GM18520 (cell line): Measurements from ENCODE around the gene PNMA3.
"Not testable (repeated sequence)": the region's sequence is repeated elsewhere in the genome, so short reads cannot be mapped to it uniquely, and the experiment has no call there.

ENCODE experiments used
- ATAC-seq: cut with Tn5 transposase; IDR thresholded peaks from one replicate; pipeline ENCODE4 v1.9.1; 2021; ENCODE audit not compliant: unreplicated experiment

PNMA3 gene

DNA sequence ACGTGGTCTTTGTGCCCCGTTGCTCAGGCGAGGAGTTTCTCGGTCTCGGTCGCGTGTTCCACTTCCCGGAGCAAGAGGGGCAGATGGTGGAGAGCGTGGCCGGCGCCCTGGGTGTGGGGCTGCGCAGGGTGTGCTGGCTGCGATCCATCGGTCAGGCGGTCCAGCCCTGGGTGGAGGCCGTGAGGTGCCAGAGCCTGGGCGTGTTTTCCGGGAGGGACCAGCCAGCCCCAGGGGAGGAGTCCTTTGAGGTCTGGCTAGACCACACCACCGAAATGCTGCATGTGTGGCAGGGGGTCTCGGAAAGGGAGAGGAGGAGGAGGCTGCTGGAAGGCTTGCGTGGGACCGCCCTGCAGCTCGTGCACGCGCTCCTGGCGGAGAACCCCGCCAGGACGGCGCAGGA is 17.1 kb downstream of the PNMA3 start:
- ATAC-seq = not testable (repeated sequence)

DNA sequence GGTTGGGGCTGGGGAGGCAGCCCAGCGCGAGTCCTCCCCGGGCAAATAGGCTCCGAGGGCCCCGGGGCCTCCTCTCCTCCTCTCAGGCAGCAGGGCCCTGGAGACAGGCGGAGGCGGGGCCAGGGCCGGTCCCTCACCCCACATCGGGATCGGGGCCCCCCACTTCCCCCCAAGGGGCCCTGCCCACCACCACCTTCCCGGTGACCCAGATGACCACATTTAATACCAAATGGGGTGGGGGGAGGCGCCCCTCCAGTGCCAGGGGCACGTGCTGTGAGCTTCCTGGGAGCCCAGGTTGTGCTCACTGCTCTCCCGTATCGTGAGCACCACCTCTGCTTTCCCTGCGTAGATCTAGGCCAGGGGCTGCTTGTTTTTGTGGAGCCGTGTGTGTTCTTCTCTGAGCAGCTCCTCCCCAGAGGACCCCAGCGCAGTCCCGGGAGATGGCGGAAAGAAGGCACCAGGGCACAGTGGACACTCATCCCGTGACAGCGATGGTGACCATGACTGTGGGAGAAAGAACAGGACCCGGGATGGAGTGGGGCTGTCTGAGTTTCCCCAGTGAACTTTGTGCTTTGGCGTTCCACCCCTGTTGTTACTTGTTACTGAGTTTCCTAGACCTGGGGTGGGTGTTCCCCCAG is 18.1 kb downstream of the PNMA3 start:
- no peak for ATAC-seq

GRCh38 chrX:153074935-153075334 is 18.7 kb downstream of the PNMA3 start:
- ATAC-seq = no peak

DNA sequence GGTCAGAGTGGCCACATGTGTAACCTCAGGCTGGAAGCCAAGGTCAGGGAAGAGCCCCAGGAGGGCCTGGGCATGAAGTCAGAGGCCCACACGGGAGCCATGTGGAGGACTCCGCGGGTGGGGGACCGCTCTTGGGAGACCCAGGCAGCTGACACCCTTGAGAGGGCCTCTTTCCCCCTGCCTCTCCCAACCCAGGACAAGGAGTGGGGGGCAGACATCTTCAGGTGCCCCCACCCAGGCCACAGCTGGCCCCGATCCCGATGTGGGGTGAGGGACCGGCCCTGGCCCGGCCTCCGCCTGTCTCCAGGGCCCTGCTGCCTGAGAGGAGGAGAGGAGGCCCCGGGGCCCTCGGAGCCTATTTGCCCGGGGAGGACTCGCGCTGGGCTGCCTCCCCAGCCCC is 19.1 kb downstream of the PNMA3 start:
- no peak for ATAC-seq

GRCh38 chrX:153077437-153078135 is 21.3 kb downstream of the PNMA3 start:
- ATAC-seq = not testable (repeated sequence)

DNA sequence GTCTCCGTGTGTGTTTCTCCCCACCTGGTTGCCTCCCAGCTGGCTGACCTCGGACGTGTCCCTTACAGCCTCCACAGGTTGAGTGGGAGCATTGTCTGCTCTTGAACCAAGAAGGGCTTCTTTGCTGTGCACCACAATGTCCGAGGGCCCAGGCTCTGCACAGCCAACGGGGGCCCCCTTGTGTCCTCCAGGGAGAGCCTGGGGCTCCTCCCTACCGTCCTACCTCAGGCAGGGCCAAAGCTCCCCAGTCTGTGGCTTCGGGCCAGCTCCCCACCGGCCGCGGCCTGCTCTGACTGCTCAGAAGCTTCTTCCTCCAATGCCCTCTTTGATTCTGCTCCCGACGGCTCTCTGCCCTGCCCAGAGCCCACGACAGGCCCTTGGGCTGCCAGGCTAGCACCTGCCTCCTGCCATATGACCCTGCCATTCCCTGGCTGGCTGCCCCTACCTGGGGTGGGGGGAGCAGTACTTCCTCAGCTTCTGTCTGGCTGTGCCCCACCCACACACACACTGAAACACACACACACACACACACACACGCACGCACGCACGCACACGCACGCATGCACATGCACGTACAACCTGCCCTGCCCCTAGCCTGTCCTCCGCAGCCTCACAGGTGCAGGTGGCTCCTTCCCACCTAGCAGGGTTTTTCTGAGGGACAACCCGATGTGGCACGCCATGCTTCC is 27.1 kb downstream of the PNMA3 start:
- ATAC-seq = not testable (repeated sequence)

DNA sequence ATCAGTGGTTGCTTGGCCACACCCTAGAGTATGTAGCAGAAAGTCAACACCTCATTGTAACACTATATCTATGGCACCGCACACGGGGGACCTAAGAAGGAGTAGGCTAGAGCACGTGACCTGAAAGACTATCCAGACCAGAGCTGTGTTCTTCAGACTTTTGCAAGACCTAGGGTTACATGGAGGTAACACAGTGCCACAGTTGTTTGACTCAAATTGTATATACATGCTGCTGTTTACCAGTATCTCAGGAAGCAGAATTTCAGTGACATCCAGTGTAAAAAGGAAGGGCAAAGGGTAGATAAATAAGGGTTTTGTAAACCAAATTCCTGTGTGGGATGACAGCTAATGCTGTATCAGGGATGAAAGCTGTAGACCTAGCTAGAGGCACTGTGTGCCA is 46.1 kb downstream of the PNMA3 start:
- no peak for ATAC-seq

GRCh38 chrX:153104959-153105358 is 48.7 kb downstream of the PNMA3 start:
- ATAC-seq = not testable (repeated sequence)

- not testable (repeated sequence) for ATAC-seq
Observed at GRCh38 chrX:153106092-153106801, 50.0 kb downstream of the PNMA3 start.
